Fibroblast of villous mesenchyme (primary cell): ENCODE measurements around the gene TRAF7. TPM values are rescaled to one million over a fixed set of nuclear protein-coding genes. Genes with fewer than 3 reads are reported as not detected.

Experiments
- DNase-seq: peaks from one replicate; pipeline ENCODE4 v3.0.0-alpha.2; 2010; ENCODE audit warnings: low read depth
- H3K4me3 ChIP-seq: 2 replicates; pipeline ENCODE4 v1.5.1; 2011; ENCODE audit warnings: low read depth, mild to moderate bottlenecking, low read length
- total RNA-seq: library from RNA; depleted of rRNA; stranded (reverse); fragments of >200 nt; gene quantifications from 2 replicates; pipeline ENCODE4 v1.2.3, GENCODE V29; 2012
- TF ChIP-seq, protein P1 (sequence below): IDR thresholded peaks from 2 replicates; pipeline ENCODE4 v1.5.1; 2012; ENCODE audit warnings: low read depth, mild to moderate bottlenecking, low read length; ENCODE audit not compliant: insufficient read depth

Gene TRAF7
- total RNA-seq, 1 donor, result 62.6 TPM

DNA sequence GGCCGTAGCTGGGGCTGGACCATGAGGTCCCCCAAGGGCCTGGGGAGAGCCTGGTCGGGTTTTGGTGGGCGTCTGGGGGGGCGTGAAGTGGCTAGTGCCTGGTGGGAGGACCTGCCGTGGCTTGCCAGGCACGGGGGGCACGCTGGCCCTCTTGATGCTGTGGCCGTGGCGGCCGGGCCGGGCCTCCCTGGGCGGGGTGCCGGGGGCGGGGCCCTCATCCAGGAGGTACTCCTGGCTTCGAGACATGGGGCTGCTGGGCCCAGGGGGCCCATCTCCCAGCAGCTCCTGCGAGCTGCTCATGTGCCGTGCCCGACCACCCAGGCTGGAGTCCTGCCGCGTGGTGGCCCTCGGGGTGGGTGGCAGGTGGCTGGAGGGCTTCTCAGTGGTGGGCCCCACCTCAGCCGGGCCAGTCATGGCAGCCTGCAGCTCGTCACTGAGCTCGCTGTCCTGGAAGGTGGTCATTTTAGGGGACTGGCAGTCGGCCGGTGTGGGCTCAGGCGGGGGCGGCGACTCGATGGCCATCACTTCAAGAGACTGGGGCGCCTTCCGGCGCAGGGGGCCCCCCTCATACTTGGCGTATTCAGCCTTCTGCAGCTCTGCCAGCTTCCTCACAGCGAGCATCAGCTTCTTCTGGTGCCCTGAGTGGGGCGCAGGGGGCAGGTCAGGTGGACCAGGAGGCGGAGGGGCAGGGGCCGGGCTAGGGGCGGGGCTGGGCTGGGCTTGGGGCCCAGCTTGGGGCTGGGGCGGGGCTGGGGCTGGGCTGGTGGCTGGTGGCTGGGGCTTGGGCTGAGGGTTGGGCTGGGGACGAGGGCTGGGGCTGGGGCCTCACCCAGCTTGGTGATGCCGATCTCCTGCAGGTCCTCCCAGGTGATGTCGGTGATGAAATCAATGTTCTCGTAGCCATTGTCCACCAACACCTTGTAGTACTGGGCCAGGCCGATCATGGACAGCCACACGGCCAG is 25.7 kb downstream of the TRAF7 start:
- H3K4me3 ChIP-seq, result no peak overlapping the region
- no peak for DNase-seq
- TF ChIP-seq, protein P1, sequence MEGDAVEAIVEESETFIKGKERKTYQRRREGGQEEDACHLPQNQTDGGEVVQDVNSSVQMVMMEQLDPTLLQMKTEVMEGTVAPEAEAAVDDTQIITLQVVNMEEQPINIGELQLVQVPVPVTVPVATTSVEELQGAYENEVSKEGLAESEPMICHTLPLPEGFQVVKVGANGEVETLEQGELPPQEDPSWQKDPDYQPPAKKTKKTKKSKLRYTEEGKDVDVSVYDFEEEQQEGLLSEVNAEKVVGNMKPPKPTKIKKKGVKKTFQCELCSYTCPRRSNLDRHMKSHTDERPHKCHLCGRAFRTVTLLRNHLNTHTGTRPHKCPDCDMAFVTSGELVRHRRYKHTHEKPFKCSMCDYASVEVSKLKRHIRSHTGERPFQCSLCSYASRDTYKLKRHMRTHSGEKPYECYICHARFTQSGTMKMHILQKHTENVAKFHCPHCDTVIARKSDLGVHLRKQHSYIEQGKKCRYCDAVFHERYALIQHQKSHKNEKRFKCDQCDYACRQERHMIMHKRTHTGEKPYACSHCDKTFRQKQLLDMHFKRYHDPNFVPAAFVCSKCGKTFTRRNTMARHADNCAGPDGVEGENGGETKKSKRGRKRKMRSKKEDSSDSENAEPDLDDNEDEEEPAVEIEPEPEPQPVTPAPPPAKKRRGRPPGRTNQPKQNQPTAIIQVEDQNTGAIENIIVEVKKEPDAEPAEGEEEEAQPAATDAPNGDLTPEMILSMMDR, result no peak

DNA sequence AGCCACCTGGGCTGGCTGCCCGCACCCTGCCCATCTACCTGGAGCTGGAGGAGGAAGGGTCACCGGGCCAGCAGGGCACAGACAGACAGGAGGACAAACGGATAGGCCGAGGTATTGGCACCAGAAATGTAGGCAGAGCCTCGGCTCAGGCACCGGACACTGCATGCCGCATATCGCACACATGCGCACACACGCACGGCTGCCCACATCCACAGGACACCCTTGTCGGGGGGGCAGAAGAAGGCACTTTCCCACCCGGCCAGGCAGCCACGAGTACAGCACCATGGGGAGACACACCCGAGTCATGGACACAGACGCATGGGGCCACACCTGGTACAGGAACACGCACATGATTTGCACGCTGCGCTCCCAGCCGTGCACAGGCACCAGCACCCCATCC is 26.4 kb downstream of the TRAF7 start:
- TF ChIP-seq, protein P1, result no peak
- no peak for DNase-seq

DNA sequence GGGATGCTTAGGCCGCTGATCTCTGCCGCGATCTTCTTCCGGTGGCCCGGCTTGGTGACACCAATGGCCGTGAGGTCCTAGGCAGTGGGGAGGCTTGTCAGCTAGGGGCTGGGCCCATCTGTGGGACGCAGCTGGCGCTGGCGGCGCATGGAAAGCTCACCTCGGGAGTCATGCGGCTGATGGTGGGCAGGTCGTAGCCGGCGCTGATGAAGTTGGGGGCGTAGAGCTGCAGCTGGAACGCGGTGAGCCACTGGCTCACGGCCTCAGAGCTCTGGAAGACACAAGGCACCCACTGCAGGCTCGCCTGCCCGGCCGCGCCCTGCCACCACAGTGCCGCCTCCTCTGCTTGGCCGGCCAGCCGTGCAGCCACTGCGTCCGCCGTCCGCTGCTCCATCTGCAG is 28.1 kb downstream of the TRAF7 start:
- H3K4me3 ChIP-seq, result no peak overlapping the region
- TF ChIP-seq, protein P1, result no peak
- DNase-seq, result no peak

More for the DNA sequence above, 26.4 kb downstream of the TRAF7 start:
- H3K4me3 ChIP-seq, result no peak overlapping the region

DNA sequence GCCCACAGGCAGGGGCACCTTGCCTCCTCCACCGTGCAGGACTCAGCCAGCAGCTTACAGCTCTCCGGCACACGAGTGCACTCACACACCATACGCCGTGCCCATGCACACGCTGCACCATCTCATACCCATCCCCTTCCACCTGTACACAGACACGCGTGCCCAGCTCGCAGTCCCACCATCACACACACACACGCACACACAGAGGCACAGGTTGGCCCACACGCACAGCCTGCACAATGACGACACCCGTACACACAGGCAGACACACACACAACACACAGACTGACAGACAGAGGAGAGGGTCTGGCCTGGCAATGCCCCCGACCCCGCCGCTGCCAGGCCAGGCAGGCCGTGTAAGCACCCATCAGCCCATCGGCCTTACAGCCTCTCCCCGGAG is 28.8 kb downstream of the TRAF7 start:
- DNase-seq, result no peak
- TF ChIP-seq, protein P1, result no peak
- H3K4me3 ChIP-seq, result no peak overlapping the region

DNA sequence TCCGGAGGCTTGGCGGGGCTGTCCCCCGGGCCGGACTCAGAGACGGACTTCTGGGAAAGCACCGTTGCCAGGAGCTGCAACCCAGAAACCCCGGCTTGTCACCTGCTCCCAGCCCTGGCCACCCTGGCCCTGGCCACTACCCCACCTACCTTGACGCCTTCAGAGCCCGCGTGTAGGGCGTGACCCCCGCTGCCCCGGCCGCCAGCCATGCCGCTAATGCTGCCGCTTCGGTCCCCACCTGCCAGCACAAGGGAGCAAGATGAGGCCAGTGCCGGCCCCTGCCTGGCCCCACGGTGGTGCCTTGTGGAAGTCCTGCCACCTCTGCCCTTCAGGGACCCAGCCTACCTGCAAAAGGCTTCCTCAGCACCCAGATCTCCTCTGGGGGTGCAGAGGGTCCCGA is 29.4 kb downstream of the TRAF7 start:
- no peak overlapping the region for H3K4me3 ChIP-seq
- TF ChIP-seq, protein P1, result no peak
- no peak for DNase-seq

DNA sequence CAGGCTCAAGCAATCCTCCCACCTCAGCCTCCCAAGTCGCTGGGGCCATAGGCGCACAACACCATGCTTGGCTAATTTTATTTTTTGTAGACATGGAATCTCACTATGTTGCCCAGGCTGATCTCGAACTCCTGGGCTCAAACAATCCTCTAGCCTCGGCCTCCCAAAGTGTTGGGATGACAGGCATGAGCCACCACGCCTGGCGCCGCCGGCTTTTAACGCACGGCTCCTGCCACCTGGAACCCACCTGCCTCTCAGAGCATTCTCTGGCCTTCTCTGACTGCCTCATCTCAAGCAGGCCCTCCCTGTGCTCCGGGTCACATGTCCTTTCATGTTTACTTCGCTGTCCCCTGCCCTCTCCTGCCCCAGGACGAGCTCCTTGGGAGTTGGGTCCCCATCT is 30.5 kb downstream of the TRAF7 start:
- DNase-seq, result no peak
- H3K4me3 ChIP-seq, result no peak overlapping the region
- TF ChIP-seq, protein P1, result no peak
